Measurements from ENCODE around the gene ZSCAN4.
A peak's percentile ranks its signal among the peaks of the same experiment; 100 is the strongest.

Gene ZSCAN4, protein sequence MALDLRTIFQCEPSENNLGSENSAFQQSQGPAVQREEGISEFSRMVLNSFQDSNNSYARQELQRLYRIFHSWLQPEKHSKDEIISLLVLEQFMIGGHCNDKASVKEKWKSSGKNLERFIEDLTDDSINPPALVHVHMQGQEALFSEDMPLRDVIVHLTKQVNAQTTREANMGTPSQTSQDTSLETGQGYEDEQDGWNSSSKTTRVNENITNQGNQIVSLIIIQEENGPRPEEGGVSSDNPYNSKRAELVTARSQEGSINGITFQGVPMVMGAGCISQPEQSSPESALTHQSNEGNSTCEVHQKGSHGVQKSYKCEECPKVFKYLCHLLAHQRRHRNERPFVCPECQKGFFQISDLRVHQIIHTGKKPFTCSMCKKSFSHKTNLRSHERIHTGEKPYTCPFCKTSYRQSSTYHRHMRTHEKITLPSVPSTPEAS

DNA sequence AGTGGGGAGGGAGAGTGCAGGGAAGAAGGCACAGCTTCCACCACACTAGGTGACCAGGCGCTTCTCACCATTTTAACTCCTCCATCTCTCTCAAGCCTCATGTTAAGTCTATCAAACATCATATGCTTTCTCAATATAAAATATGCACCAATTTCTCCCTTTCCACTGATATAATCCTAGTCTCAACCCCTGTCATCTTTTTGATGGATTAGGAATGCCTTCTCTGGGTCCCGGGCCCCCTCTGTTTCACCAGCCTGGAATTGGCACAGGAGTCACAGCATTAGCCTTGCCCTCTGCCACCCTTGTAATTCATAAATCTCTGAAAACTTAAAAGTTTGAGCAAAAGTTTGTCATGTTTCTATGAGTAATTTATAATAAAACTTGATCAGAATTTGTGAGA, at the start of gene ZSCAN4:
ZSCAN4 (plus strand) TSS at position 301 of the 400 bp plus-strand sequence. CDS start 7,211 bp downstream, outside the sequence.
- Histone ChIP-seq H3K27me3 (ENCODE audit: control insufficient read depth in 1 of 2, insufficient read depth in 2 of 2, low read length in 2 of 2) (no peaks in the 10 kb centered on the region), H3K9ac (ENCODE audit: low read length) (no peak within 1 kb of the TSS), H3K4me1 (ENCODE audit: insufficient read depth, low read length) (no peaks in the 10 kb centered on the region), H3K4me3 (ENCODE audit: low read depth in 1 of 2, low read length in 2 of 2) (no peak within 1 kb of the TSS), H3K9me3 (ENCODE audit: low read length) (no peaks in the 10 kb centered on the region), H3K27ac (ENCODE audit: low read depth, low read length) (no peak within 1 kb of the TSS), H3K36me3 (ENCODE audit: insufficient read depth, low read length) (no peaks in the 10 kb centered on the region)

DNA sequence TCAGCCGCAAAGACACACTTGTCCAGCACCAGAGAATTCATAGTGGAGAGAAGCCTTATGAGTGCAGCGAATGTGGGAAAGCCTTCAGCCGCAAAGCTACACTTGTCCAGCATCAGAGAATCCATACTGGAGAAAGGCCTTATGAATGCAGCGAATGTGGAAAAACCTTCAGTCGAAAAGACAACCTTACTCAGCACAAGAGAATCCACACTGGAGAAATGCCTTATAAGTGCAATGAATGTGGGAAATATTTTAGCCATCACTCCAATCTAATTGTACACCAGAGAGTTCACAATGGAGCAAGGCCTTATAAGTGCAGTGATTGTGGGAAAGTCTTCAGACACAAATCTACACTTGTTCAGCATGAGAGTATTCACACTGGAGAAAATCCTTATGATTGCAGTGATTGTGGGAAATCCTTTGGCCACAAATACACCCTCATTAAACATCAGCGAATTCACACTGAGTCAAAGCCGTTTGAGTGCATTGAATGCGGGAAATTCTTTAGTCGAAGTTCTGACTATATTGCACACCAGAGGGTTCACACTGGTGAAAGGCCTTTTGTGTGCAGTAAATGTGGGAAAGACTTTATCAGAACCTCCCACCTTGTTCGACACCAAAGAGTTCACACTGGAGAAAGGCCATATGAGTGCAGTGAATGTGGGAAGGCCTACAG, 47.9 kb upstream of the ZSCAN4 start:
- Histone ChIP-seq H3K4me3 (ENCODE audit: low read depth in 1 of 2, low read length in 2 of 2) (peak overlapping the region; percentile 0 to 44), H3K27me3 (ENCODE audit: control insufficient read depth in 1 of 2, insufficient read depth in 2 of 2, low read length in 2 of 2) (no peaks in the 10 kb centered on the region), H3K9me3 (ENCODE audit: low read length) (peaks cover 90% of the 10 kb centered on the region), H3K4me1 (ENCODE audit: insufficient read depth, low read length) (no peaks in the 10 kb centered on the region), H3K36me3 (ENCODE audit: insufficient read depth, low read length) (peaks cover 81% of the 10 kb centered on the region), H3K9ac (ENCODE audit: low read length) (no peak overlapping the region), H3K27ac (ENCODE audit: low read depth, low read length) (no peak overlapping the region)

DNA sequence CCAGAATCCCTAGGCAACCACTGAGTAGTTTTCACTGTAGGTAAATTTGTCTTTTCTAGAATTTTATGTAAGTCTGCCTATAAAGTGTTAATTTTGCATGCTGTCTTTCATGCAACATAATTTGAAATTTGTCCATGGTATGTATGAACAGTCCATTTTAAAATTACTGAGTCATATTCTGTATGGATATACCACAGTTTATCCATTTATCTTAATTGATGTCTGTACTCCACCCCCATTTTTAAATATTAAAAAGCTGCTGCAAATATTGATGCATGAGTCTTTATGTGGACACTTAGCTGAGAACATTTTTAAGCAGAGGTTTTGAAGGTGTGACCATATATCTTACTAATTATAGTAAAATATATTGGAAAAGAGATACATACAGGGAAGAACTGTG, 45.6 kb upstream of the ZSCAN4 start:
- Histone ChIP-seq H3K27ac (ENCODE audit: low read depth, low read length) (no peak overlapping the region), H3K4me1 (ENCODE audit: insufficient read depth, low read length) (no peaks in the 10 kb centered on the region), H3K9ac (ENCODE audit: low read length) (no peak overlapping the region), H3K9me3 (ENCODE audit: low read length) (peaks cover 80% of the 10 kb centered on the region), H3K27me3 (ENCODE audit: control insufficient read depth in 1 of 2, insufficient read depth in 2 of 2, low read length in 2 of 2) (no peaks in the 10 kb centered on the region), H3K36me3 (ENCODE audit: insufficient read depth, low read length) (peaks cover 59% of the 10 kb centered on the region), H3K4me3 (ENCODE audit: low read depth in 1 of 2, low read length in 2 of 2) (peak overlapping the region in 1 of 2 donors; percentile 44)

DNA sequence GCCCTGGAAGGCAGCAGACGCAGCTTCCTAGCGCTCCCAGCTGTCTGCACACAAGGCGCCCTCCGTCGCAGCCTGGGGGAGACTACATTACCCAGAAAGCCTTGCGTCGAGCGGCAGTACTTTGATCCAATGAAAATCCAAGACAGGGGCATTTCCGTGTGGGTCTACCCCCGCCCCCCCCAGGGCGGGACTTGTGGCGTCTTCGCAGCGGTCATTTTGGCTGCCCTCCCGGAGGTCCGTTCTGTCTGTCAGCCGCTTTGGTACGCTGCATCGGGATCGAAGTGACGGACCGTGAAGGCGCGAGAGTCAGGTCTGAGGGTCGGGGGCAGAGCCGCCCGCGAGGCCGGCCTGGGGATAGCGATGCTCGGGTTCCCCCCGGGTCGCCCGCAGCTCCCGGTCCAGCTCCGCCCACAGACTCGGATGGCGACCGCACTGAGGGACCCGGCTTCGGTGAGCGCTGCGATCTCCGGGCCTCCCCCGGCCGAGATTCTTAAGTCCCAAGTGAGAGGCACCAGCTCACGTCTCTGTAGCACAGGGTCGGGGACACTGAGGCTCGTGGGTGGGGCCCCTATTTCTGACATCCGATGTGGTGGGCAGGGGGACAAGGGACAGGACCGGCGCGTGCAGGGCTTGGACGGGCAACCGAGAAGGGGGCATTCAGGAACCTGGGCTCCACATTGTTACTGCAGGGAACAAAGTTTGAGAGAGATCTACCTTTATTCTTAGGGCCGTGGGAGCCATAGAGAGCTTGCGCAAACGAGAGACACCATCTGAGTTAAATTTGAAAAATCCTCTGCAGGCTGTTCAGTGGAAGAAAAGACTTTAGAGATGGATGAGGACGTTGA, 35.5 kb upstream of the ZSCAN4 start, which contains the start of gene ZNF211:
ZNF211 (plus strand) TSS at position 182 of the 845 bp plus-strand sequence; CDS start at position 361, 179 bp downstream.
- Histone ChIP-seq H3K36me3 (ENCODE audit: insufficient read depth, low read length) (peaks cover 17% of the 10 kb centered on the region), H3K9ac (ENCODE audit: low read length) (peak within 1 kb of the TSS; percentile 65), H3K27ac (ENCODE audit: low read depth, low read length) (peak within 1 kb of the TSS; percentile 41), H3K4me1 (ENCODE audit: insufficient read depth, low read length) (peaks cover 6% of the 10 kb centered on the region), H3K27me3 (ENCODE audit: control insufficient read depth in 1 of 2, insufficient read depth in 2 of 2, low read length in 2 of 2) (no peaks in the 10 kb centered on the region), H3K4me3 (ENCODE audit: low read depth in 1 of 2, low read length in 2 of 2) (peak within 1 kb of the TSS; percentile 75 to 90), H3K9me3 (ENCODE audit: low read length) (peaks cover 25% of the 10 kb centered on the region)

DNA sequence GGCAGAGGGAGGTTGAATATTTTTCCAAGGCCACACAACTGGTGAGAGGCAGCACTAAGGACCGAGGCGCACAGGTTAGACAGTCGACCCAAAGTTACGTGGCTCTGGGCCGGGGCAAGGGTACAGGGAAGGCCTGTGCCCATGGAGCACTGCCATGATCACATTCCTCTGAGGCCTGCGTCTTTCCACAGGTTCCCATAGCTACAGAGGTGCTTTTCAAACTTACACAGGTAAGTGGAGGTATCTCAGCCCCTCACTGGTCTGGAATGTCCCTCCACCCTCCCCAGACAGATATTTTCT, 35.0 kb upstream of the ZSCAN4 start:
- Histone ChIP-seq H3K27me3 (ENCODE audit: control insufficient read depth in 1 of 2, insufficient read depth in 2 of 2, low read length in 2 of 2) (no peaks in the 10 kb centered on the region), H3K4me3 (ENCODE audit: low read depth in 1 of 2, low read length in 2 of 2) (peak overlapping the region; percentile 75 to 90), H3K27ac (ENCODE audit: low read depth, low read length) (no peak overlapping the region), H3K9ac (ENCODE audit: low read length) (peak overlapping the region; percentile 65), H3K36me3 (ENCODE audit: insufficient read depth, low read length) (peaks cover 17% of the 10 kb centered on the region), H3K9me3 (ENCODE audit: low read length) (peaks cover 25% of the 10 kb centered on the region), H3K4me1 (ENCODE audit: insufficient read depth, low read length) (peaks cover 6% of the 10 kb centered on the region)

- H3K9ac ChIP-seq (ENCODE audit: low read length), result no peak overlapping the region
- no peak overlapping the region for H3K27ac ChIP-seq (ENCODE audit: low read depth, low read length)
- H3K9me3 ChIP-seq (ENCODE audit: low read length), result peaks cover 50% of the 10 kb centered on the region
- H3K4me3 ChIP-seq (ENCODE audit: low read depth in 1 of 2, low read length in 2 of 2), result peak overlapping the region in 1 of 2 donors; percentile 9
- H3K4me1 ChIP-seq (ENCODE audit: insufficient read depth, low read length), result peaks cover 6% of the 10 kb centered on the region
- peaks cover 47% of the 10 kb centered on the region for H3K36me3 ChIP-seq (ENCODE audit: insufficient read depth, low read length)
- no peaks in the 10 kb centered on the region for H3K27me3 ChIP-seq (ENCODE audit: control insufficient read depth in 1 of 2, insufficient read depth in 2 of 2, low read length in 2 of 2)
These were observed 31.4 kb upstream of the ZSCAN4 start for GRCh38 chr19:57637379-57637778.

GRCh38 chr19:57641715-57642234, 27.0 kb upstream of the ZSCAN4 start:
- peaks cover 51% of the 10 kb centered on the region for H3K9me3 ChIP-seq (ENCODE audit: low read length)
- no peak overlapping the region for H3K9ac ChIP-seq (ENCODE audit: low read length)
- no peaks in the 10 kb centered on the region for H3K27me3 ChIP-seq (ENCODE audit: control insufficient read depth in 1 of 2, insufficient read depth in 2 of 2, low read length in 2 of 2)
- no peak overlapping the region for H3K27ac ChIP-seq (ENCODE audit: low read depth, low read length)
- peaks cover 37% of the 10 kb centered on the region for H3K36me3 ChIP-seq (ENCODE audit: insufficient read depth, low read length)
- no peaks in the 10 kb centered on the region for H3K4me1 ChIP-seq (ENCODE audit: insufficient read depth, low read length)
- peak overlapping the region in 1 of 2 donors; percentile 23 for H3K4me3 ChIP-seq (ENCODE audit: low read depth in 1 of 2, low read length in 2 of 2)

DNA sequence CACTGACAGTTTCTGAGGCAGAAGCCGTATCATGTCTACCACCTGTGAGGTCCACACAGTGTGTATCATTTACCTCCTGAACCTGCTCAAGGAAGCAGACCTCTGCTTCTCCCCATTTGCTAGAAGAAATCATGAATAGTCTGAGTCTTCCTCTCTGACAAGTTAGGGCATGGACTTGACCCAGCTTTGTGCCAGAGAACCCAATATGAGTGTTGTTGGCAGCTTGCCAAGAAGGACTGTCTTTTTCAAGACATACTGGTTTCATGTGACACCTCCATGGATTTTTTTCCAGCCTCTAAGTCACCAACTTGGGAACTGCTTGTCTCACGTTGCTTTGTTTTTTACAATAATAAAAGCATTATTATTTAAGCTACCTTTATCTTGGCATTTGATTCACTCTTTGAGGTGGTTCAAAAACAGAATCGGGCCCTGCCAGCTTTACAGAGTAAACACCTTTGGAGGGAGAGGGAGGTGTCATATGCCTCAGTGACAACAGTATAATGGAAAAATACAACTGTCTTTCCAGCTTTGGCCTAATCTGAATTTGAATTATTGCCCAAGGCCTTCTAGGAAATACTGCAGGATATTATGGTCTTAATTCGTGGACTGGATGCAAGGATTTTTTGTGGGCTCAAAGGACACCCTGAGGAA, 26.2 kb upstream of the ZSCAN4 start:
- no peaks in the 10 kb centered on the region for H3K27me3 ChIP-seq (ENCODE audit: control insufficient read depth in 1 of 2, insufficient read depth in 2 of 2, low read length in 2 of 2)
- H3K36me3 ChIP-seq (ENCODE audit: insufficient read depth, low read length), result peaks cover 37% of the 10 kb centered on the region
- peak overlapping the region in 1 of 2 donors; percentile 1 for H3K4me3 ChIP-seq (ENCODE audit: low read depth in 1 of 2, low read length in 2 of 2)
- H3K9ac ChIP-seq (ENCODE audit: low read length), result no peak overlapping the region
- peaks cover 44% of the 10 kb centered on the region for H3K9me3 ChIP-seq (ENCODE audit: low read length)
- no peaks in the 10 kb centered on the region for H3K4me1 ChIP-seq (ENCODE audit: insufficient read depth, low read length)
- no peak overlapping the region for H3K27ac ChIP-seq (ENCODE audit: low read depth, low read length)

GRCh38 chr19:57643734-57644133, 25.0 kb upstream of the ZSCAN4 start:
- Histone ChIP-seq H3K36me3 (ENCODE audit: insufficient read depth, low read length) (peaks cover 37% of the 10 kb centered on the region), H3K9ac (ENCODE audit: low read length) (no peak overlapping the region), H3K9me3 (ENCODE audit: low read length) (peaks cover 41% of the 10 kb centered on the region), H3K27ac (ENCODE audit: low read depth, low read length) (no peak overlapping the region), H3K4me1 (ENCODE audit: insufficient read depth, low read length) (no peaks in the 10 kb centered on the region), H3K4me3 (ENCODE audit: low read depth in 1 of 2, low read length in 2 of 2) (no peak overlapping the region), H3K27me3 (ENCODE audit: control insufficient read depth in 1 of 2, insufficient read depth in 2 of 2, low read length in 2 of 2) (no peaks in the 10 kb centered on the region)

- no peaks in the 10 kb centered on the region for H3K36me3 ChIP-seq (ENCODE audit: insufficient read depth, low read length)
- H3K27me3 ChIP-seq (ENCODE audit: control insufficient read depth in 1 of 2, insufficient read depth in 2 of 2, low read length in 2 of 2), result no peaks in the 10 kb centered on the region
- no peak overlapping the region for H3K9ac ChIP-seq (ENCODE audit: low read length)
- H3K9me3 ChIP-seq (ENCODE audit: low read length), result peaks cover under 1% of the 10 kb centered on the region
- H3K4me1 ChIP-seq (ENCODE audit: insufficient read depth, low read length), result no peaks in the 10 kb centered on the region
- no peak overlapping the region for H3K27ac ChIP-seq (ENCODE audit: low read depth, low read length)
- H3K4me3 ChIP-seq (ENCODE audit: low read depth in 1 of 2, low read length in 2 of 2), result no peak overlapping the region
These were observed 20.3 kb upstream of the ZSCAN4 start for GRCh38 chr19:57648331-57649003.

Data from muscle layer of colon (tissue), 2 donors.